PFSK-1 (cell line): ENCODE data around the gene SIGLEC15. TPM values are rescaled to one million over a fixed set of nuclear protein-coding genes. Genes with fewer than 3 reads are reported as not detected.

ENCODE experiments used
- FOXP2 ChIP-seq: optimal IDR thresholded peaks from 2 replicates; pipeline ENCODE3; 2011; ENCODE audit warnings: borderline replicate concordance, control low read depth, inconsistent platforms; ENCODE audit not compliant: insufficient read depth; ENCODE audit errors: extremely low read length, extremely low read depth
- POLR2AphosphoS5 ChIP-seq: IDR thresholded peaks from 2 replicates; pipeline ENCODE4 v1.6.1; 2012; ENCODE audit warnings: low read depth, mild to moderate bottlenecking, control low read depth, low read length, moderate library complexity
- REST ChIP-seq, 2 experiments: IDR thresholded peaks; 2 replicates each; pipeline versions ENCODE4 v1.6.1 to v1.8.0; 2011 to 2012; ENCODE audit warnings: low read depth in 2 of 2, low read length in 2 of 2, control low read depth in 1 of 2, inconsistent platforms in 1 of 2, mild to moderate bottlenecking in 1 of 2, moderate library complexity in 1 of 2; ENCODE audit not compliant: insufficient read depth in 1 of 2
- SIN3A ChIP-seq: IDR thresholded peaks from 2 replicates; pipeline ENCODE4 v1.6.1; 2012; ENCODE audit warnings: mild to moderate bottlenecking, low read length, moderate library complexity, borderline replicate concordance; ENCODE audit not compliant: insufficient read depth
- TAF1 ChIP-seq: IDR thresholded peaks from 2 replicates; pipeline ENCODE4 v1.6.1; 2012; ENCODE audit warnings: low read length, control low read depth, borderline replicate concordance; ENCODE audit not compliant: insufficient read depth
- polyA plus RNA-seq: library from polyadenylated mRNA; unstranded; fragments of >200 nt; gene quantifications from one replicate; pipeline ENCODE4 v1.2.1, GENCODE V29; 2012; ENCODE audit warnings: low read depth, missing spikeins; ENCODE audit not compliant: insufficient read length

The SIGLEC15 gene
- polyA plus RNA-seq = 0.51 TPM

GRCh38 chr18:45825258-45826044, at the start of gene SIGLEC15:
SIGLEC15 (plus strand) TSS chr18:45825675; CDS start chr18:45825729, 54 bp downstream.
- TF ChIP-seq TAF1 = no peak
- peak; percentile 41; the same call in 1 of the 2 replicates for TF ChIP-seq SIN3A
- peak; percentile 24 for TF ChIP-seq FOXP2
- TF ChIP-seq REST (IDR thresholded peaks at IDR 0.05; ENCODE audit: insufficient read depth in 1 of 2, low read depth in 2 of 2, low read length in 2 of 2) = peak in 1 of 2 experiments; percentile 70; a peak in 1 of 4 replicates
- TF ChIP-seq POLR2AphosphoS5 = no peak

GRCh38 chr18:45775743-45776142, 49.7 kb upstream of the SIGLEC15 start:
- TF ChIP-seq FOXP2 (no peak), SIN3A (no peak), REST (IDR thresholded peaks at IDR 0.05; ENCODE audit: insufficient read depth in 1 of 2, low read depth in 2 of 2, low read length in 2 of 2) (no peak)

GRCh38 chr18:45777393-45777792, 48.1 kb upstream of the SIGLEC15 start:
- no peak for TF ChIP-seq FOXP2
- no peak for TF ChIP-seq POLR2AphosphoS5
- TF ChIP-seq TAF1 = no peak

- TF ChIP-seq SIN3A = no peak
- TF ChIP-seq REST (IDR thresholded peaks at IDR 0.05; ENCODE audit: insufficient read depth in 1 of 2, low read depth in 2 of 2, low read length in 2 of 2) = no peak
- no peak for TF ChIP-seq TAF1
- no peak for TF ChIP-seq POLR2AphosphoS5
- TF ChIP-seq FOXP2 = no peak
Measured at GRCh38 chr18:45780568-45780967, 44.9 kb upstream of the SIGLEC15 start.

- no peak for TF ChIP-seq REST (IDR thresholded peaks at IDR 0.05; ENCODE audit: insufficient read depth in 1 of 2, low read depth in 2 of 2, low read length in 2 of 2)
- no peak for TF ChIP-seq SIN3A
- TF ChIP-seq POLR2AphosphoS5 = no peak
- no peak for TF ChIP-seq FOXP2
- TF ChIP-seq TAF1 = no peak
Measured at GRCh38 chr18:45782662-45783061, 42.8 kb upstream of the SIGLEC15 start.
